CD8-positive, alpha-beta memory T cell (primary cell): ENCODE measurements around the gene OTUB2. TPM values are rescaled to one million over a fixed set of nuclear protein-coding genes. Genes with fewer than 3 reads are reported as not detected.
"Not testable (repeated sequence)": the region's sequence is repeated elsewhere in the genome, so short reads cannot be mapped to it uniquely, and the experiment has no call there.

ENCODE experiments used
- CTCF ChIA-PET: fragments of 350-600 bp; sonication (Branson Sonifier 250); formaldehyde crosslinking; loops from one replicate; lab custom pipeline; 2021; ENCODE audit warnings: antibody characterized with exemption; lab: Charles Lee
- POLR2A ChIA-PET: fragments of 350-600 bp; sonication (Branson Sonifier 250); formaldehyde crosslinking; loops from one replicate; lab custom pipeline; 2021; ENCODE audit warnings: antibody characterized with exemption; lab: Charles Lee
- DNase-seq, 5 donors: peaks; one replicate each; pipeline versions ENCODE4 v3.0.0 to v3.0.0-alpha.2; 2020 to 2022; ENCODE audit warnings: mixed read lengths in 1 of 5
- H3K27ac ChIP-seq: one replicate; pipeline ENCODE4 v1.7.0; 2013; ENCODE audit warnings: low read depth, mild to moderate bottlenecking, low read length, moderate library complexity
- H3K27me3 ChIP-seq: 2 replicates; pipeline ENCODE4 v1.7.0; 2013; ENCODE audit warnings: low read length, mild to moderate bottlenecking; ENCODE audit not compliant: insufficient read depth, poor library complexity, severe bottlenecking
- H3K36me3 ChIP-seq: 2 replicates; pipeline ENCODE4 v1.7.0; 2013; ENCODE audit warnings: mild to moderate bottlenecking, low read length, moderate library complexity; ENCODE audit not compliant: insufficient read depth
- H3K4me1 ChIP-seq: 2 replicates; pipeline ENCODE4 v1.7.0; 2013; ENCODE audit warnings: mild to moderate bottlenecking, low read length, moderate library complexity; ENCODE audit not compliant: insufficient read depth
- H3K4me3 ChIP-seq: 2 replicates; pipeline ENCODE4 v1.7.0; 2013; ENCODE audit warnings: mild to moderate bottlenecking, low read length
- H3K9me3 ChIP-seq: 2 replicates; pipeline ENCODE4 v1.7.0; 2013; ENCODE audit warnings: mild to moderate bottlenecking, low read length
- H3K27ac Mint-ChIP-seq, 8 donors: one replicate each; pipeline ENCODE4 v1.8.0; 2020 to 2021; ENCODE audit warnings: mixed read lengths in 8 of 8, mild to moderate bottlenecking in 6 of 8, inconsistent platforms in 3 of 8, moderate library complexity in 3 of 8
- H3K27me3 Mint-ChIP-seq, 2 donors: one replicate each; pipeline ENCODE4 v1.8.0; 2020 to 2021; ENCODE audit warnings: mixed read lengths in 2 of 2, mild to moderate bottlenecking in 1 of 2, moderate library complexity in 1 of 2
- H3K36me3 Mint-ChIP-seq, 3 donors: one replicate each; pipeline ENCODE4 v1.8.0; 2020 to 2021; ENCODE audit warnings: mixed read lengths in 3 of 3, inconsistent platforms in 1 of 3, mild to moderate bottlenecking in 1 of 3
- H3K4me1 Mint-ChIP-seq, 3 donors: one replicate each; pipeline ENCODE4 v1.8.0; 2020 to 2021; ENCODE audit warnings: mixed read lengths in 3 of 3, inconsistent platforms in 1 of 3, mild to moderate bottlenecking in 1 of 3
- H3K4me3 Mint-ChIP-seq, 7 donors: one replicate each; pipeline ENCODE4 v1.8.0; 2020 to 2021; ENCODE audit warnings: mixed read lengths in 7 of 7, mild to moderate bottlenecking in 6 of 7, moderate library complexity in 4 of 7, inconsistent platforms in 2 of 7
- H3K9me3 Mint-ChIP-seq, 5 donors: one replicate each; pipeline ENCODE4 v1.8.0; 2020 to 2022; ENCODE audit warnings: mixed read lengths in 5 of 5, mild to moderate bottlenecking in 3 of 5, moderate library complexity in 2 of 5, inconsistent platforms in 1 of 5
- polyA plus RNA-seq: library from polyadenylated mRNA; unstranded; fragments of 300-500 nt; fragmentation: Illumina TruSeq; gene quantifications from one replicate; pipeline ENCODE4 v1.2.3, GENCODE V29; 2021
- total RNA-seq, 2 experiments: library from RNA; stranded (reverse); gene quantifications; one replicate each; pipeline ENCODE4 v1.2.3, GENCODE V29; 2021

The OTUB2 gene
- total and polyA plus RNA-seq, 3 experiments from 2014 or later, result 0.12 to 1.8 (median 1.1) TPM

DNA sequence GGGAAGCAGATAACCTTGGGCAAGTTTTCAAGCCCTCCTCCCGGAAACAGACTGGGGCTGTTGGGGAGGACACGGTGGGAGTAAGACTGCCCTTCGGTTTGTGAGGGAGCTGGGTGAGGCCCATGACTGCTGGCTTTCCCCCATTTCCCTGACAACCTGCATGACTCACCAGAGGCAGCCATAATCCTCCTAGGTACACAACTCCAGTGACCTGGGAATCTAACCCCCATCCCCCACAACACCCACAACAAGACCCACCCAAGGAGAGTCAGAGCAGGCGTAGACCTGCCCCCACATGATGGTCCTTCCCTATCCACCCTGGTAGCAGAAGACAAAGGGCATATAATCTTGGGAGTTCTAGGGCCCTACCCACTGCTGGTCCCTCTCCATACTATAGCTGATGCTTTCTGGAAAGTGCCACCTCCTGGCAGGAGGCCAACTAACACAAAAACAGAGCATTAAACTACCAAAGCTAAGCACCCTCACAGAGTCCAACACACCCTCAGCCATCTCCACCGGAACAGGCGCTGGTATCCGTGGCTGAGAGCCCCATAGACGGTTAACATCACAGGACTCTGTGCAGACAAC, 40.0 kb downstream of the OTUB2 start:
- H3K27me3 Mint-ChIP-seq, result peaks cover 0 to 1% of the 10 kb centered on the region in 2 donors
- ChIA-PET POLR2A (no interaction called here), CTCF (interaction anchor here (1.8 kb wide), 1 partner anchor 70 kb away, joined by 4 read pairs; no protein-coding TSS in a partner anchor)
- peak overlapping the region in 7 of 8 donors; percentile 44 to 96 (median 67) for H3K27ac Mint-ChIP-seq
- H3K36me3 ChIP-seq, result peaks cover 23% of the 10 kb centered on the region
- H3K9me3 ChIP-seq, result peaks cover 7% of the 10 kb centered on the region
- no peak overlapping the region for H3K4me3 ChIP-seq
- H3K4me3 Mint-ChIP-seq, result peak overlapping the region in 4 of 7 donors; percentile 4 to 57 (median 26)
- H3K36me3 Mint-ChIP-seq, result peaks cover 26 to 80% (median 34%) of the 10 kb centered on the region in 3 donors
- H3K27ac ChIP-seq, result no peak overlapping the region
- H3K27me3 ChIP-seq, result no peaks in the 10 kb centered on the region
- peaks cover 38% of the 10 kb centered on the region for H3K4me1 ChIP-seq
- no peak for DNase-seq
- peaks cover 84 to 97% (median 95%) of the 10 kb centered on the region in 3 donors for H3K4me1 Mint-ChIP-seq
- peaks cover 8 to 16% (median 9%) of the 10 kb centered on the region in 5 donors for H3K9me3 Mint-ChIP-seq

DNA sequence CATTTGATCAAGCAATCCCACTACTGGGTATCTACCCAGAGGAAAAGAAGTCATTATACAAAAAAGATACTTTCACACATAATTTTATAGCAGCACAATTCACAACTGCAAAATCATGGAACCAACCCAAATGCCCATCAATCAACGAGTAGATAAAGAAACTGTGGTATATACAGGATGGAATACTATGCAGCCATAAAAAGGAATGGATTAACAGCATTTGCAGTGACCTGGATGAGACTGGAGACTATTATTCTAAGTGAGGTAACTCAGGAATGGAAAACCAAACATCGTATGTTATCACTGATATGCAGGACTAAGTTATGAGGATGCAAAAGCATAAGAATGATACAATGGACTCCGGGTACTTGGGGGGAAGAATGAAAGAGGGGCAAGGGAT, 45.9 kb downstream of the OTUB2 start:
- DNase-seq, H3K36me3 ChIP-seq, H3K27me3 Mint-ChIP-seq, H3K4me3 ChIP-seq, H3K27me3 ChIP-seq, CTCF ChIA-PET, POLR2A ChIA-PET, H3K27ac ChIP-seq: not testable (repeated sequence)
- H3K9me3 Mint-ChIP-seq, result peaks cover 26 to 33% (median 28%) of the 10 kb centered on the region in 5 donors
- peaks cover 78 to 88% (median 87%) of the 10 kb centered on the region in 3 donors for H3K4me1 Mint-ChIP-seq
- Histone ChIP-seq H3K9me3 (peaks cover 10% of the 10 kb centered on the region), H3K4me1 (peaks cover 29% of the 10 kb centered on the region)
- H3K4me3 Mint-ChIP-seq, result peak overlapping the region in 5 of 7 donors; percentile 20 to 56 (median 40)
- H3K36me3 Mint-ChIP-seq, result peaks cover 38 to 69% (median 68%) of the 10 kb centered on the region in 3 donors
- peak overlapping the region in 1 of 8 donors; percentile 23 for H3K27ac Mint-ChIP-seq

DNA sequence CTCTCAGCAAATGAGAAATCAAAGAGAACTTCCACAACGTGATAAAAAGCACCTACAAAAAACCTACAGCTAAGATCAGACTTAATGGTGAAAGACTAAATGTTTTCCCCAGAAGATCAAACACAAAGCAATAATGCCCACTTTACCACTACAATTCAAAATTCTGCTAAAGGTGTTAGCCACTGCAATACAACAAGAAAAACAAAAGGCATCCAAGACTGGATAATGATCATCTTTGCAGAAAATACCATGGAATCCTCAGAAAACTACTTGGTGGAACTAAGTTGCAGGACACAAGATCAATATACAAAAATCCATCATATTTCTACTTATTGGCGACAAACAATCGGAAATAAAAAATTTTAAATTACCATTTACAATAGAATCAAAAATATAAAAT, 48.4 kb downstream of the OTUB2 start:
- Histone ChIP-seq H3K27ac (no peak overlapping the region), H3K27me3 (no peaks in the 10 kb centered on the region), H3K4me1 (peaks cover 40% of the 10 kb centered on the region), H3K36me3 (peaks cover 17% of the 10 kb centered on the region), H3K4me3 (no peak overlapping the region), H3K9me3 (peaks cover 10% of the 10 kb centered on the region)
- peaks cover 76 to 87% (median 85%) of the 10 kb centered on the region in 3 donors for H3K4me1 Mint-ChIP-seq
- H3K27ac Mint-ChIP-seq, result peak overlapping the region in 1 of 8 donors; percentile 6
- H3K9me3 Mint-ChIP-seq, result peaks cover 18 to 26% (median 21%) of the 10 kb centered on the region in 5 donors
- POLR2A ChIA-PET, result no interaction called here
- peaks cover 40 to 78% (median 69%) of the 10 kb centered on the region in 3 donors for H3K36me3 Mint-ChIP-seq
- H3K27me3 Mint-ChIP-seq, result no peaks in the 10 kb centered on the region
- no peak for DNase-seq
- CTCF ChIA-PET, result no interaction called here
- peak overlapping the region; percentile 31 to 68 (median 55) for H3K4me3 Mint-ChIP-seq

DNA sequence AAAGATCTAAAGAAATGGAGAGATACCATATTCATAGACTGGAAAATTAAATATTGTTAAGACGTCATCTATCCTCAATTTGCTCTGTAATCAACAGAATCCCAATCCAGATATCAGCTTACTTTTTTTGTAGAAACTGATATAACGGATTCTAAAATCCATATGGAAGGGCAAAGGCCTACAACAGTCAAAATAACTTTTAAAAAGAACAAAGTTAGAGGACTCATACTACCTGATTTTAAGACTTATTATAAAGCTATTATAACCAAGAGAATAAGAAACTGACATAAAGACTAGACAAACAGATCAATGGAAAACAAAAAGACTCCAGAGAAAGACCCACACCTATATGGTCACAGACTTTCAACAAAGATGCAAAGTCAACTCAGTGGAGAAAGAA, 48.9 kb downstream of the OTUB2 start:
- Mint-ChIP-seq H3K4me3 (peak overlapping the region; percentile 65 to 75 (median 73)), H3K4me1 (peaks cover 75 to 87% (median 84%) of the 10 kb centered on the region in 3 donors), H3K36me3 (peaks cover 41 to 78% (median 67%) of the 10 kb centered on the region in 3 donors), H3K9me3 (peaks cover 18 to 26% (median 21%) of the 10 kb centered on the region in 5 donors), H3K27ac (peak overlapping the region in 1 of 8 donors; percentile 6), H3K27me3 (no peaks in the 10 kb centered on the region)
- POLR2A ChIA-PET, result no interaction called here
- Histone ChIP-seq H3K27ac (no peak overlapping the region), H3K4me3 (peak overlapping the region; percentile 14), H3K36me3 (peaks cover 17% of the 10 kb centered on the region), H3K4me1 (peaks cover 39% of the 10 kb centered on the region), H3K9me3 (peaks cover 8% of the 10 kb centered on the region), H3K27me3 (no peaks in the 10 kb centered on the region)
- DNase-seq, result no peak
- CTCF ChIA-PET, result no interaction called here

DNA sequence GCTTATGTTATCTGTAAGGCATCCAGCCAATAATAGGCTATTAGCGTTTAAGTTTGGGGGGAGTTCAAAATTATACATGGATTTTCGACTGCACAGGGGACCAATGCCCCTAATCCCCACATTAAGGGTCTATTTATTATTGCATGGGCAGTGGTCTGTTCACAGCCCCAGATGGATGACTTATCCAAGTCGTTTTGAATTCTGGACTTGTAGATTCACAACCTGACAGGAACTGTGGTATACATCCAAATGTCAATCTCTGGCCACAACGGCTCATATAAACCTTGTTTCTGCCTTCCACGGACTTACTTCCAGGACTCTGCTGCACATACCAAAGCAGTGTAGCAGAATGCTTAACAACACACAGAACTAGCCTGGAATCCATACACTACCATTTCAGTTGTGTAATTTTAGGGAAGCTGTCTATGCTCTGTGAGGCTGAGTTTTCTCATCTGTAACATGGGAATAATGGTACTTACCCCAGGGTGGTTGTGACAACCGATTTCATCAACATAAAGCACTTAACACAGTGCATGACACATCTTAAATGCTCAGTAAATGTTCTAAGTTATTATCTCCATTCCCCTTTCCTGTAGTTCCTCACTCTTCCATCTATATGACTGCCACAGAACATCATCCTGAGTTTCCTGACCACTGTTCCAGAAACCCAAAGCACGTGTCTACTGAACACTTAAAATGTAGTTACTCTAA, 51.1 kb downstream of the OTUB2 start:
- Histone ChIP-seq H3K27ac (no peak overlapping the region), H3K4me1 (peaks cover 43% of the 10 kb centered on the region), H3K27me3 (no peaks in the 10 kb centered on the region), H3K4me3 (peak overlapping the region; percentile 83), H3K9me3 (peaks cover 3% of the 10 kb centered on the region), H3K36me3 (peaks cover 17% of the 10 kb centered on the region)
- no peak for DNase-seq
- Mint-ChIP-seq H3K27ac (peak overlapping the region in 3 of 8 donors; percentile 5 to 100 (median 44)), H3K27me3 (peaks cover 0 to 2% of the 10 kb centered on the region in 2 donors), H3K4me1 (peaks cover 73 to 82% (median 78%) of the 10 kb centered on the region in 3 donors), H3K9me3 (peaks cover 16 to 19% (median 17%) of the 10 kb centered on the region in 5 donors), H3K36me3 (peaks cover 30 to 74% (median 50%) of the 10 kb centered on the region in 3 donors), H3K4me3 (peak overlapping the region; percentile 94 to 100 (median 99))
- ChIA-PET CTCF (no interaction called here), POLR2A (no interaction called here)

DNA sequence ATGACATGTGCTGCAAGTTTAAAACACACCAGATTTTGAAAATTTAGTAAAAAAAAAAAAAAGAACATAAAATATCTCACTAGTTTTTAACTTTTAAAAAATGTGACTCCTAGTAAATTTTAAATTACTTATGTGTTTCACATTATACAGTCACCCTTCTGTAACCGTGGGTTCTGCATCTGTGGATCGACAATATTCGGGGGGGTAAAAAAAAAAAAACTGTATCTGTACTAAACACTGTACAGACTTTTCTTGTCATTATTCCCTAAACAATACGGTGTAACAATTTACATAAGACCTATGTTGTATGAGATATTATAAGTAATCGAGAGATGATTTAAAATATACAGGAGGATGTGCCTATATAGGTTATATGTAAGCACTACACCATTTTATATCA, 51.7 kb downstream of the OTUB2 start:
- Mint-ChIP-seq H3K36me3 (peaks cover 28 to 72% (median 48%) of the 10 kb centered on the region in 3 donors), H3K4me3 (peak overlapping the region; percentile 94 to 100 (median 99)), H3K27ac (peak overlapping the region in 4 of 8 donors; percentile 60 to 100 (median 74)), H3K27me3 (peaks cover 0 to 2% of the 10 kb centered on the region in 2 donors), H3K9me3 (peaks cover 14 to 19% (median 17%) of the 10 kb centered on the region in 5 donors), H3K4me1 (peaks cover 72 to 82% (median 77%) of the 10 kb centered on the region in 3 donors)
- no peak for DNase-seq
- H3K36me3 ChIP-seq, result peaks cover 17% of the 10 kb centered on the region
- ChIA-PET POLR2A (interaction anchor here (0.8 kb wide), 1 partner anchor 22 kb away, joined by 3 read pairs; no protein-coding TSS in a partner anchor), CTCF (interaction anchor here (1.0 to 1.5 kb wide), 2 partner anchors 14 to 103 kb away, joined by 3 to 4 read pairs; no protein-coding TSS in a partner anchor)
- H3K4me1 ChIP-seq, result peaks cover 43% of the 10 kb centered on the region
- peak overlapping the region; percentile 83 for H3K4me3 ChIP-seq
- H3K27me3 ChIP-seq, result no peaks in the 10 kb centered on the region
- peaks cover 3% of the 10 kb centered on the region for H3K9me3 ChIP-seq
- no peak overlapping the region for H3K27ac ChIP-seq

DNA sequence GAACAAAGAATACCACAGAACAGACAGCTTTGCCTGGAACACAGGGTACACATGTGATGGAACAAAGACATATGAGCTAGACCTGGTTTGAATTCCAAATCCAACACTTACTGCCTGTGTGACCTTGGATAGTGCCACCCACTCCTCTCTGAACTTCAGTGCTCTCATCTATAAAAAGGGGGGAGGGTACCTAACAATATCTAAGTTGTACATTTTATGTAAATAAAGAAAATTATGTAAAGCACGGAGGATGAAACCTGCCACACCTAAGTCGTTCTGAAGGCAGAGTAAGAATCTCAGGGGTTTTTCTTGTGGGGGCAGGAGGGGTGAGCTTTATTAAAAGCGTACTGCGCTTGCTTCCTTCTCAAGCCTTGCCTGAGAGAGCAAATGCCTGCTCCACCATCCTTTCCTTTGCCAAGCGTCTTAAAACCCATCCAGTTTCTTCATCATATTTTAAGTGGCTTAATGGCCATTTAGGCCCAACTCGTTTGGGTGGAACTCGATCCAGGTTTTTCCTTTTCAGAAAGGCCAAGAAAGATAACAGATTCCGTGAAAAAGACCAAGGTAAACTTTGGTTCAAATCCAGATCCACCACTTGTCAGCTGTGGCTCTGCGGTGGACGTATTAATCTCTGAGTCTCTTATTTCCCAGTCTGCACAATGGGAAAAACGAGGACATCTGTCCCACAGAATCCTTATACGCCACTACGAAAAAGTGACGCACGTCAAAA, 53.9 kb downstream of the OTUB2 start:
- peak overlapping the region; percentile 94 to 100 (median 99) for H3K4me3 Mint-ChIP-seq
- Histone ChIP-seq H3K9me3 (no peaks in the 10 kb centered on the region), H3K4me3 (peak overlapping the region; percentile 83), H3K4me1 (peaks cover 43% of the 10 kb centered on the region), H3K36me3 (peaks cover 17% of the 10 kb centered on the region), H3K27me3 (no peaks in the 10 kb centered on the region), H3K27ac (peak overlapping the region; percentile 96)
- H3K27me3 Mint-ChIP-seq, result peaks cover 0 to 2% of the 10 kb centered on the region in 2 donors
- CTCF ChIA-PET, result interaction anchor here (1.2 to 3.6 kb wide), 6 partner anchors 15 to 140 kb away, joined by 3 to 14 read pairs (median 6); no protein-coding TSS in a partner anchor
- peaks cover 6 to 9% (median 6%) of the 10 kb centered on the region in 5 donors for H3K9me3 Mint-ChIP-seq
- peaks cover 21 to 59% (median 33%) of the 10 kb centered on the region in 3 donors for H3K36me3 Mint-ChIP-seq
- peaks cover 56 to 68% (median 62%) of the 10 kb centered on the region in 3 donors for H3K4me1 Mint-ChIP-seq
- POLR2A ChIA-PET, result interaction anchor here (0.8 to 1.3 kb wide), 3 partner anchors 13 to 51 kb away, joined by 3 to 4 read pairs (median 3); partner anchors contain the start of gene IFI27L2
- H3K27ac Mint-ChIP-seq, result peak overlapping the region; percentile 98 to 100 (median 99)
- DNase-seq, result peak in 2 of 5 donors; percentile 6 to 56
